HG03060 (cell line): ENCODE data around the gene BLVRB.
A peak's percentile ranks its signal among the peaks of the same experiment; 100 is the strongest.
"Not testable (repeated sequence)": the region's sequence is repeated elsewhere in the genome, so short reads cannot be mapped to it uniquely, and the experiment has no call there.

Experiments
- ATAC-seq: cut with Tn5 transposase; IDR thresholded peaks from one replicate; pipeline ENCODE4 v1.9.1; 2021; ENCODE audit warnings: low read depth, moderate number of reproducible peaks; ENCODE audit not compliant: unreplicated experiment

BLVRB gene

GRCh38 chr19:40465557-40466218 lies at the start of gene BLVRB:
Gene BLVRB, minus strand, starts transcription at chr19:40465745. Its CDS starts 57 bp downstream, at chr19:40465688.
- peak; percentile 62 for ATAC-seq

- no peak for ATAC-seq
Observed at GRCh38 chr19:40513741-40514315, 48.3 kb upstream of the BLVRB start.

DNA sequence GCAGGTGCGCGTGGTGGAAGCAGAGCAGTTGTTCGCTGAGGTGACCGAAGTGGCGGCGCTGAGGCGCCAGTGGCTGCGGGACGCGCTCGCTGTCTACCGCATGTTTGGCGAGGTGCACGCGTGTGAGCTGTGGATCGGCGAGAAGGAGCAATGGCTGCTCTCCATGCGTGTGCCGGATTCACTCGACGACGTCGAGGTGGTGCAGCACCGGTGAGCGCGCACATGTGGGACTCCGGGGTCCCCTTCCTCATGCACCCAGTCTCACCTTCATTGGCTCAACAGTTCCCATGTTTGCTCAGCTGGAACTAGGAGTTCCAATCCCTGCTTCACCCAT lies 47.8 kb upstream of the BLVRB start:
- no peak for ATAC-seq

DNA sequence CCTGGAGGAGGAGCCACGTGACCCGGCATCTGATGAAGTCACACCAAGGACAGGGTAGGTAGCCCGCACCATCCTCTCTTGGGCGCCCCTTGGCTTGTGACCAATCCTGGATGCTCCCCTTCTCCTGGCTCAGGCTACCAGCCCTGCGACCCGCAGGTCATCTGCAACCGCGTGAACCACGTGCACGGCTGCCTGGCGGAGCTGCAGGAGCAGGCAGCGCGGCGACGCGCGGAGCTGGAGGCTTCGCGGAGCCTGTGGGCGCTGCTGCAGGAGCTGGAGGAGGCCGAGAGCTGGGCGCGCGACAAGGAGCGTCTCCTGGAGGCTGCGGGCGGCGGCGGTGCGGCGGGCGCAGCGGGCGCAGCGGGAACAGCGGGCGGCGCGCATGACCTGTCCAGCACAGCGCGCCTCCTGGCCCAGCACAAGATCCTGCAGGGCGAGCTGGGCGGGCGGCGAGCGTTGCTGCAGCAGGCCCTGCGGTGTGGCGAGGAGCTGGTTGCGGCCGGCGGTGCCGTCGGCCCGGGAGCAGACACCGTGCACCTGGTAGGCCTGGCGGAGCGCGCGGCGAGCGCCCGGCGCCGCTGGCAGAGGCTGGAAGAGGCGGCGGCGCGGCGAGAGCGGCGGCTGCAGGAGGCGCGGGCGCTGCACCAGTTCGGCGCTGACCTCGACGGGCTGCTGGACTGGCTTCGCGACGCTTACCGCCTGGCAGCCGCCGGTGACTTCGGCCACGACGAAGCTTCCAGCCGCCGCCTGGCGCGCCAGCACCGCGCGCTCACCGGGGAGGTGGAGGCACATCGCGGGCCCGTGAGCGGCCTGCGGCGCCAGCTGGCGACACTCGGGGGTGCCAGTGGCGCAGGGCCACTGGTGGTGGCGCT lies 47.2 kb upstream of the BLVRB start:
- no peak for ATAC-seq

- ATAC-seq: no peak
Observed at GRCh38 chr19:40512110-40512472, 46.5 kb upstream of the BLVRB start.

- no peak for ATAC-seq
Observed at GRCh38 chr19:40511487-40511886, 45.9 kb upstream of the BLVRB start.

DNA sequence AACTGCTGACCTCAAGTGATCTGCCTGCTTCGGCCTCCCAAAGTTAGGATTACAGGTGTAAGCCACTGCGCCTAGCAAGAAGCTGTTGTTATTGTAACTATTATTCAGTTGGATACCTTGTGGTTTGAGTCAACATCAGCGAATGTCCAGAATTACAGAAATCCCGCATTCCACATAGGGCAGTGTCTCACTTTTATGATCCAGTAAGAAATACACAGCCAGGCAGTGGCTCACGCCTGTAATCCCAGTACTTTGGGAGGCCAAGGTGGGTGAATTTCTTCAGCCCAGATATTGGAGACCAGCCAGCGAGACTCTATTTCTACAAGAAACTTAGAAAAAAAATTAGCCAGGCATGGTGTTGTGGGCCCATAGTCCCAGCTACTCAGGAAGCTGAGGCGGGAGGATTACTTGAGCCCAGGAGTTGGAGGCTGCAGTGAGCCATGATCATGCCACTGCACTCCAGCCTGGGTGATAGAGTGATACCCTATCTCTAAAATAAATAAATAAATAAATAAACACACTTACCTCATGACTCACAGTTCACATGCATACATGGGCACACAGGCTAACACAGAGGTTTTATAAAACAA lies 45.1 kb upstream of the BLVRB start:
- no peak for ATAC-seq

GRCh38 chr19:40508739-40509260 lies 43.3 kb upstream of the BLVRB start:
- no peak for ATAC-seq

DNA sequence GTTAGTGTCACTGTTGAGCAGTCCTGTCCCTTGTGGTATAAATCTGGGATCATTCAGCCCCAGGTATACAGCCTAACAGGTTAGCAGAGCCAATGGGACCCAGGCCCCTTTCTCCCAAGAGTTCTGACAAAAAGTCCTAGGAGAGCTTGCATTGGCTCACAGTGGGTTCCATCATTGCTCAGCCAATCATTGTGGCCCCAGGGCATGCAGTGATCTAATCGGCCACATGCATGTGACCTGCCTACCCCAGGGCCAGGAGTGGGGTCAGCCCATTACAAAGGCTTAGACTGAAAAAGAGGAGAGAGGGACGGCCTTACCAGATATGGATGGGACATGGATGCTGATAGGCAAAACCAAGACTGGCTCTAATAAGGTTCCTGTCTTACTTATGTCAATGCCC lies 42.3 kb upstream of the BLVRB start:
- no peak for ATAC-seq

GRCh38 chr19:40506099-40506498 lies 40.6 kb upstream of the BLVRB start:
- no peak for ATAC-seq

DNA sequence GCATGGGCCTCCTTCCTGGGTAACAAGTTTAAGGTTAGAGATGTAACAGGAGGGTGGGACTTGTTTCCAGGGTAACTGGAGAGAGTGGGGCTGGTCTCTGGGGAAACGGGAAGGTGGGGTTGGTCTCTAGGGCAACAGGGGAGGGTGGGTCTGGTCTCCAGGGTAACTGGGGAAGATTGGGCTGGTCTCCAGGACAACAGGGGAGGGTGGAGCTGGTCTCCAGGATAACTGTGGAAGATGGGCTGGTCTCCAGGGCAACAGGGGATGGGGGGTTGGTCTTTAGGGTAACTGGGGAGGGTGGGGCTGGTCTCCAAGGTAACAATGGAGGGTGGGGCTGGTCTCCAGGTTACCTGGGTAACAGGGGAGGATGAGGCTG lies 37.8 kb upstream of the BLVRB start:
- ATAC-seq: no peak

DNA sequence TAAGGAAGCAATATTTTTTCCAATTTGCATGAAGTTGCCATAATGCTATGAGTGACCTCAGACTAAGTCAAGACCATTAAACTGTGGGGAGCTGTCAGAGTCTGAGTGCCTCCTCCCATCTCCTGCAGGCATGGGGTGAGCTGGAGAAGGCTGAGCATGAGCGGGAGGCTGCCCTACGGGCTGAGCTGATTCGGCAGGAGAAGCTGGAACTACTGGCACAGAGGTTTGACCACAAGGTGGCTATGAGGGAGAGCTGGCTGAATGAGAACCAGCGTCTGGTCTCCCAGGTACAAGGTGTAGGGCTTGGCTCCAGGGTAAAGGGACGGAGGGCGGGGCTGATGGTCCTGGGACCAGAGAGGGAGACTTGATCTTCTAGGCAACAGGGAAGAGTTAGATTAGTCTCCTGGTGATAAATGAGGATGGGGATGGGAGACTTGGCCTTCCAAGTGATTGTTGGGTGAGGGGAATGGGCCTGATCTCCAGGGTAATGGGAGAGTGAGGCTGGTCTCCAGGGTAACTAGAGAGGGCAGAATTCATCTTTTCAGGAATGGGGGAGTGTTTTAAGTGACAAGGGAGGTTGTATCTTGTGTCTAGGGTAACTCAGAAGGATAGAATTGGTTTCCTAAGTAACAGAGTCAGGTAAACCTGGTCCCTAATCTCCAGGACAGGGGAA lies 37.2 kb upstream of the BLVRB start:
- ATAC-seq: no peak

- no peak for ATAC-seq
Observed at GRCh38 chr19:40502081-40502480, 36.5 kb upstream of the BLVRB start.

GRCh38 chr19:40501599-40501998 lies 36.1 kb upstream of the BLVRB start:
- ATAC-seq: no peak

- not testable (repeated sequence) for ATAC-seq
Observed at GRCh38 chr19:40500678-40501530, 35.4 kb upstream of the BLVRB start.

DNA sequence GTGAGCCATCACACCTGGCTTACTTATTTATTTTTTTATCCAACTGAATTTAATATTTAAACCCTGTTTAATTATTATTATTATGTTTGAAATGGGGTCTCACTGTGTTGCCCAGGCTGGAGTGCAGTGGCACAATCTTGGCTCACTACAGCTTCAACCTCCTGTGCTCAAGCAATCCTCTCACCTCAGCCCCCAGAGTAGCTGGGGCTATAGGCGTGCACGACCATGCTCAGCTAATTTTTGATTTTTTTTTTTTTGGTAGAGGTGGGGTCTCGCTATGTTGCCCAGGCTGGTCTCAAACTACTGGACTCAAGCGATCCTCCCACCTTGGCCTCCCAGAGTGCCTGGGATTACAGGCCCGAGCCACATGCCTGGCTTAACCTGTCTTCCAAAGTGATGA lies 33.8 kb upstream of the BLVRB start:
- no peak for ATAC-seq

DNA sequence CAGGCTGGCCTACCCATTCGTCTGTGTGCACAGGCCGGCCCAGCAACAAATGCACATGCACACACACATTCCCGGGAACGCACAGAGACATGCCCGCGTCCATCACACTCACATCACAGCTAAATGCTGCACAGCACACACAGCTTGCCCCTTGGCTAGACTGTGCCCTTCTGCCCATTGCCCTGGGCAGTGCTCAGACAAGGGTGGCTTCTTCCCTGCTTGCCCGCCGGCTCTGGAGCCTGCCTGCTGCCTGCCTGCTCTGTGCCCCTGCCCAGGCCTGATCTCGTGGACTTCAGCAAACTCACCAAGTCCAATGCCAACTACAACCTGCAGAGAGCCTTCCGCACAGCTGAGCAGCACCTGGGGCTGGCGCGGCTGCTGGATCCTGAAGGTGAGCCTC lies 31.7 kb upstream of the BLVRB start:
- no peak for ATAC-seq

DNA sequence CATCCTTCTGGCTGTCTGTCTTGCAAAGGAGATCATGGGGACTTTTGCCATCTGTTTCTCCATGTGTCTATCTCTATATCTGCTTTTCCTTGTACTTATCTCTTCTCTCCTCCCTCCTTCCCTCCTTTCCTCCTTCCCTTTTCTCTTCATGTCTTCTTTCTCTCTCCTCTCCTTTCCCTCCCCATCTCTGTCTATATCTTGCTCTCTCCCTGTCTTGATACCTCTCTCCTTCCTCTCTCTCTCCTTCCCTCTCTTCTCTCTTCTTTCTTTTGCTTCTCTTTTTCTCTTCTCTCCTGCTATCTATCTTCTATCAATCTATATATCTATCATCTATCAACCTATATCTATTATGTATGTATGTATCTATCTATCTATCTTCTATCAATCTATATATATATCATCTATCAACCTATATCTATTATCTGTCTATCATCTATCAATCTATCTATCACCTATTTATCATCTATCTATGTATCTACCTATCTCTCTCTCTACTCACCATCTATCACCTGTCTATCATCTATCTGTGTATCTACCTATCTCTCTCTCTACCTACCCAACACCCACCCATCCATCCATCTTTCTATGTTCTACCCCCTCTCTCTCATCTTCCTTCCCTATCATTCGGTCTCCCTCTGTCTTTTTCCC lies 28.8 kb upstream of the BLVRB start:
- no peak for ATAC-seq

GRCh38 chr19:40493778-40494177 lies 28.2 kb upstream of the BLVRB start:
- no peak for ATAC-seq
